Urinary bladder (tissue), 4 donors: ENCODE data around the gene SLC49A4. TPM values are rescaled to one million over a fixed set of nuclear protein-coding genes. Genes with fewer than 3 reads are reported as not detected.

Source experiments
- DNase-seq: peaks from one replicate; pipeline ENCODE4 v3.0.0-alpha.2; 2015; ENCODE audit errors: extremely low spot score
- H3K27ac ChIP-seq: one replicate; pipeline ENCODE4 v1.5.1; 2013; ENCODE audit warnings: low read depth, mild to moderate bottlenecking, moderate library complexity
- H3K36me3 ChIP-seq: one replicate; pipeline ENCODE4 v1.6.1; 2013; ENCODE audit warnings: mild to moderate bottlenecking, moderate library complexity; ENCODE audit not compliant: insufficient read depth
- H3K4me1 ChIP-seq: one replicate; pipeline ENCODE4 v1.6.1; 2013; ENCODE audit warnings: mild to moderate bottlenecking, moderate library complexity; ENCODE audit not compliant: insufficient read depth
- H3K4me3 ChIP-seq: one replicate; pipeline ENCODE4 v1.5.1; 2013; ENCODE audit warnings: low read depth, low read length
- WGBS: extraction: QIAGEN DNeasy Blood & Tissue Kit; methylation state at CpG from one replicate; pipeline ENCODE4 v1.1.7; 2013; 5-methylcytosine and 5-hydroxymethylcytosine counted together
- polyA plus RNA-seq: library from polyadenylated mRNA; stranded (reverse); fragments of 200-250 nt; gene quantifications from one replicate; pipeline ENCODE4 v1.2.3, GENCODE V29; 2013
- total RNA-seq: library from RNA; depleted of rRNA; stranded (reverse); fragments of >200 nt; gene quantifications from one replicate; pipeline ENCODE4 v1.2.3, GENCODE V29; 2014
- donor health status: healthy with polysubstance abuse.
- donor health status: healthy.

The SLC49A4 gene
- total and polyA plus RNA-seq, 2 donors: 7.7 to 20.0 TPM

DNA sequence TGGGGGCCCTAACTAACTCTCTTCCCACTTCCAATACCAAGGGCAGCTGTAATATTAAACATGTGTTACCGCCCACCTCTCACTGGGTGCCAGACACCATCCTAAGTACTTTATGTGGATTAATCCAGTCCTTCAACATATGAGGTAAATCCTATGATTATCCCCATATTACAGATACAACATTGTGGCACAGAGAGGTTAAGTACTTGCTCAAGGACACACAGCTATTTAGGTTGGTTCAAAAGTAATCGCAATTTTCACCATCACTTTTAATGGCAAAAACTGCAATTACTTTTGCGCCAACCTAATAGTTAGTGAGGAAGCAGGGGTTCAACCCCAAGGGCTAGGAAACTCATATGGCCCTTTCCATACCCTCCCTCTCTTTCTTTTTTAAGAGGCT is 131.9 kb downstream of the SLC49A4 start:
- DNase-seq: no peak
- 100% methylated on average over 3 of the region's 3 CpGs for WGBS
- Histone ChIP-seq H3K4me3 (no peak overlapping the region), H3K36me3 (no peaks in the 10 kb centered on the region), H3K27ac (no peak overlapping the region), H3K4me1 (no peaks in the 10 kb centered on the region)

- no peak overlapping the region for H3K4me3 ChIP-seq
- WGBS: 91% methylated on average over 10 of the region's 10 CpGs
- H3K27ac ChIP-seq: no peak overlapping the region
- H3K36me3 ChIP-seq: no peaks in the 10 kb centered on the region
- no peaks in the 10 kb centered on the region for H3K4me1 ChIP-seq
- no peak for DNase-seq
These were observed 132.9 kb downstream of the SLC49A4 start for GRCh38 chr3:122927726-122928125.

GRCh38 chr3:122928396-122929187 is 133.7 kb downstream of the SLC49A4 start:
- 90% methylated on average over 24 of the region's 24 CpGs for WGBS
- no peak for DNase-seq
- no peaks in the 10 kb centered on the region for H3K4me1 ChIP-seq
- no peak overlapping the region for H3K4me3 ChIP-seq
- no peak overlapping the region for H3K27ac ChIP-seq
- H3K36me3 ChIP-seq: no peaks in the 10 kb centered on the region

DNA sequence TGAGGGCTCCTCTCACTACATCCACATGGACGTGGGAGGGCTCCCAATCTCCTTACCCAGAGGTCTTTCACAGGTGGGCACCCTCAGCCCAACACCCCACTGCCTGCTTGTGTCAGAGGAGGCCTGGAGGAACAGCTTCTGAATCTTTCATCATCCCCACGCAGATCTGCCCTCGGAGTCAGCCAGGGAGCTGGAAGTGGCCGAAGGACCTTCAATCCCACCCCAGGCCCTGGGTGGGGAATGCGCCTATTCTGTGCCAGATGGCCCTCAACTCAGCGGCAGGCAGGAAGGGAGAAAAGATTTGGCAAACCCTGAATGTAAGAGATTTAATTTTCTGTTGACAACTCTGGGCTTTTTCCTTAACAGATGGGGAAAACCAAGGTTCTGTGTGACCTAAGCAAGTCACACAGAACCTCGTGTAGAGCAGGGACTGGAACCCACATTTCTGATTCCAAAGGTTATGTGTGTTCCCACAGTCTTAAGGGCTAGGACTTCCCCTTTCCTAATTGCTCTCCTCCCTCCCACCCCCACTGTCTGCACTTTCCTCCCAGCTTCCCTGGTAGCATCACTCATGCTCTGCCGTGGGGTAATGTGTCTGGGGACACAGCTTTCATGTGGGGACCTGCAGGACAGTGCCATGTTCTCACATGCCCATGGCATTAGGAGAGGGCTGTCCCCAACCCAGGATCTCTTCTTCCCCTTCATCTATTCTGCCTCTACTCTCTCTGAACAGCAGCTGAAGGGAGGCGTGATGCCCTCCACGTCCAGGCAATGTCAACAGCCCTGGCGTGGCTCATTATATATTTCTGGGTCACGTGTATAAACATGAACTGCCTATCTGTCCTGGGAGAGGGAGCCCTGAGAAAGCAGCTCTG is 134.6 kb downstream of the SLC49A4 start:
- no peak for DNase-seq

GRCh38 chr3:122930063-122930997 is 135.5 kb downstream of the SLC49A4 start:
- no peaks in the 10 kb centered on the region for H3K4me1 ChIP-seq
- no peak overlapping the region for H3K4me3 ChIP-seq
- 77% methylated on average over 14 of the region's 14 CpGs for WGBS
- no peak for DNase-seq
- H3K27ac ChIP-seq: no peak overlapping the region
- no peaks in the 10 kb centered on the region for H3K36me3 ChIP-seq

More for the DNA sequence above, 134.6 kb downstream of the SLC49A4 start:
- H3K27ac ChIP-seq: no peak overlapping the region
- WGBS: 58% methylated on average over 12 of the region's 12 CpGs
- H3K36me3 ChIP-seq: no peaks in the 10 kb centered on the region
- no peak overlapping the region for H3K4me3 ChIP-seq
- no peaks in the 10 kb centered on the region for H3K4me1 ChIP-seq

Other genes with a start within 250 kb of the SLC49A4 start
- gene PARP9, start 230.8 kb upstream of the SLC49A4 start, total RNA-seq: 30.1 TPM
- 24.1 TPM for gene PARP9, start 230.8 kb upstream of the SLC49A4 start, polyA plus RNA-seq
- 31.7 TPM for gene DTX3L, start 230.7 kb upstream of the SLC49A4 start, total RNA-seq
- 12.8 TPM for gene DTX3L, start 230.7 kb upstream of the SLC49A4 start, polyA plus RNA-seq
- gene PARP15, start 217.4 kb upstream of the SLC49A4 start, total RNA-seq: 1.3 TPM
- 0.73 TPM for gene PARP15, start 217.4 kb upstream of the SLC49A4 start, polyA plus RNA-seq
- gene PARP14, start 114.2 kb upstream of the SLC49A4 start, total RNA-seq: 52.0 TPM
- 9.7 TPM for gene PARP14, start 114.2 kb upstream of the SLC49A4 start, polyA plus RNA-seq
- 13.2 TPM for gene HSPBAP1, start 1.2 kb upstream of the SLC49A4 start, total RNA-seq
- gene HSPBAP1, start 1.2 kb upstream of the SLC49A4 start, polyA plus RNA-seq: 5.7 TPM
- gene SEMA5B, start 232.7 kb downstream of the SLC49A4 start, total RNA-seq: 10.8 TPM
- 2.2 TPM for gene SEMA5B, start 232.7 kb downstream of the SLC49A4 start, polyA plus RNA-seq